LHCN-M2 (cell line): ENCODE results near the gene PJVK. TPM values are rescaled to one million over a fixed set of nuclear protein-coding genes. Genes with fewer than 3 reads are reported as not detected.
A peak's percentile ranks its signal among the peaks of the same experiment; 100 is the strongest.

Experiments
- DNase-seq: peaks from one replicate; pipeline ENCODE4 v3.0.0-alpha.2; 2012; ENCODE audit warnings: low read depth
- total RNA-seq: library from RNA; depleted of rRNA; stranded (reverse); fragments of >200 nt; gene quantifications from 2 replicates; pipeline ENCODE4 v1.2.3, GENCODE V29; 2014; rRNA removed

PJVK gene
- total RNA-seq, 1 experiment from 2014 or later: 1.1 TPM

DNA sequence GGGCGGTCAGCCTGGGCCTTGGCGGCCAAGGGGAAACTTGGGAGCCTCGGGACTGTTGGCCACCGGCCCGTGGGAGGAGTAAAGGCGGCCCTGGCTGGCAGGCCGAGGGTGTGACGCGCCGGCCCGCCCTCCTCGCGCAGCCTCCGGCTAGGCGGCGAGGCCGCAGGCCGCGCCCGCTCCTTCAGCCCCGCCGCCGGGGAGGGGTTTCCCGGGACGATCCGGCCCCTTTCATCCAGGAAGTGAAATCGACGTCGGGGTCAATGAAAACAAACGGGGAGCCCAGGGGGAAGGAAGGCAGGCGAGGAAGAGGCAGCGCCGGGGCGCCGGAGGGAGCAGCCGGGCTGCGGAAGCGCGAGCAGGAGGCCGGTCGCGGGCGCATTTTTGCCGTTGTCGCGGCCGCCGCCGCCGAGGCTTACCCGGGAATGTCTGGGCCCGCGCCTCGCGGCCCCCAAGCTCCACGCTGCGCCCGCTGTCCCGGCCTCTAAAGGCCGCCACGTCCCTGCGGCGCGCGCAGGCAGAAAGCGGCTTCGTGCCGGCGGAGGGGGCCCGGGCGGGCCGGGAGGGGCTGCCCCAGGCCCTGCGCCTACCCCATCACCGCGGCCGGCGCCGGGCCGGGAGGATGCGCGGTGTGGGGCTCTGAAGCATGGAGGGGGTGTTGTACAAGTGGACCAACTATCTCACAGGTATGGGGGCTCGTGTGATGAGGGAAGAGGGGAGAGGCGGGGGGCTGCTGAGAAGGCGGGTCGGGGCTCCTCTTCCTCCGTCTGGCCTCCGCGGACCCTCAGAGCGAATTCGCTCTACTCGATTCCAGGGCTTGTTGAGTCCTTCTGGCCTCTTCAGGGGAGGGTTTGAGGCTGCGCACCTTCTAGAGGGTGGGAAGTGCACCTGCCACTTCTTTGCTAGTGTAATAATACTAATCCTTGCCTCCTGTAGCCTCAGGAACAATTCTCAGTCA, 29.3 kb downstream of the PJVK start, which contains the start of gene PLEKHA3:
PLEKHA3 (plus strand) TSS at position 231 of the 955 bp plus-strand sequence; CDS start at position 644, 413 bp downstream.
- DNase-seq: peak; percentile 96

DNA sequence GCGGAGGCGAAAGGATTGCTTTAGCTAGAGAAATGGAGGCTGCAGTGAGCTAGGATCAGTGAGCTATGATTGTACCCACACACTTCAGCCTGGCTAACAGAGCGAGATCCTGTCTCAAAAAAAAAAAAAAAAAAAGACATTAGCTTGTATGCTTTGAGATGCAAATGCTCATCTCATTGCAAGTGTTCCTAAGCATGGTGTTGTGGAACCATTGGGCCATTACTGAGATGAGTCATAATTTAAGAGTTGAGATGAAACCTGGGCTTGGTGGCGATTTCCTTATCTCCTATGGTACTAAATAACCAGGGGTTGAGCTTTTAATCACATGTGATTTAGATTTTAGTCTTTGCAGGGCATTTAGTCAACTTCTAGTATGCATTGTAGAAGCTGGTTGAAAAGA, 31.3 kb downstream of the PJVK start:
- no peak for DNase-seq

DNA sequence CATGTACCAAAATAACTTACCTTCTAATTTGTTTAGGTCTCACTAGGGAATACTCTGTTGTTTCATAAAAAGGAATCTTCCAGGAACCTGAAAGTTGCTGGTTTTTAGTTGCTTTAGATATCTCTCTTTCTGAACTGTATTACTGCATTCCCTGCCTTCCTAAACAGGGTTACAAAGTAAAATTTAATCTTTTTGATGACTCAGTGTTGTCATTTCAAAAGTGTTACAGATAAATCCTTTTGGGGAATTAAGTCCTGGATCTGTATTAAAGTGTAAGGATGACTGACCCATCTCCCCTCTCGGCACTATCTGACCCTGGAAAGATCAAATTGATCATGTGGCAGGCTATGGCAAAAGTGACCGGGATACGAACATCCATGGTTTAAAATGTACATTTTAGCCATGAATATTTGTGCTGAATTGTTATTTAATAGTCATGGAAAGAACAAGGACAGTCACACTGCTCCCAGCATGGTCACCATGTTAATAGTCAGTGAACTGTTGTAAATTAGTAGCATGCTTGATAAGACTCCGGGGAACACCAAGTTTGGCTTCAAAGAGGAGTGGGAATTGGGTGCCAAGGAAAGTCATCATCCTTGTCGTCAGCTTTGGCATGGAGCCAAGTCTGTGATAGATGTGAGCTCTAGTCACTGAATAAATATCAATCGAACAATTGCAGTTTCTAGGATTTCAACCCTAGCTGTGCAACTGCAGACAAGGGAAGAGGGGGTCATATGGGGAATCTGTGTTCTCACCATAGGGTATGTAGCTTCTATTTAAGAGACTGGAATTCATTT, 33.3 kb downstream of the PJVK start:
- peak; percentile 46 for DNase-seq

DNA sequence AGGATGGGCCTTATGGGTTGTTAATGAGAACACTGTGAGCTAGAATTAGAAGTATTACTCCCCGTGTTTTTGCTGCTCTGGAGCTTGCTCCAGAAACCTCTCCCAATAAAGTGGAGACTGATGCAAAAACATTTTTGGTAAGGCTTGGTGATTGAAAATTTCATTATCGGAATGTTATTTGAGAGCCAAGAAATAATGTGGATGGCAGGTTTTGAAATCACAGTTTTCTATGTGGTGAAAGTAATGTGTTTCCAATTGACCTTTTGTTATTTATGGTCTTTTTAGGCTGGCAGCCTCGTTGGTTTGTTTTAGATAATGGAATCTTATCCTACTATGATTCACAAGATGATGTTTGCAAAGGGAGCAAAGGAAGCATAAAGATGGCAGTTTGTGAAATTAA, 34.2 kb downstream of the PJVK start:
- DNase-seq: no peak

DNA sequence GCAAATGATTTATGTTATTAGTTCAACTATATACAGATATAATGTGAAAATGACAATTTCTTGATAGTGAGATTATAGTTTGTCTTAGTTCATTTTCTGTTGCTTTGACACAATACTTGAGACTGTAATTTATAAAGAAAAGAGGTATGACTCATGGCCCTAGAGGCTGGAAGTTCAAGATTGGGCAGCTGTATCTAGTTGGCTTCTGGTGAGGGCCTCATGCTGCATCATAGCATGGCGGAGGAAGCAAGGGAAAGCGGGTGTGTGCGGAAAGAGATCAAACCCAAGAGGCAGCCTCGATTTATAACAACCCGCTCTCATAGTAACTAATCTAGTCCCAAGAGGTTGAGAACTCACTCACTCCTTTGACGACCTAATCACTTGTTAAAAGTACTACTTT, 40.4 kb downstream of the PJVK start:
- DNase-seq: no peak

DNA sequence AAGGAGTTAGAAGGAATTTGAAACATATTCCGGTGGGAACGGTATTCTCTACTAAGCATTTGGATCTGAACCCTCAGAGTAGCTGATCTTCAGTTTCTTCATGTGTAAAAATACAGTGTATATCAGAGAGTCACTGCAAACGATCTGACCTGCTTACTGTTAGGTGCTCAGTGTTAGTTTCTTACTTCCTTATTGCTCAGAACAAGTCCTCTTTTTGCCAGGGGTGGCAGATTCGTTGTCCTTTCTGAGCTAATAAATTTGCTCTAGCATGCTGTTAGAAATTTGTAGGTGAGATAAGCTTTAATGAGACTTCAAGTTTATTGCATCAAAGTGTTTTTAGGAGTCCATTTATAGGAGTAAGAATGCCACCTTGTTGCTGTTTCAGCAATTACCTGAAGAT, 44.9 kb downstream of the PJVK start:
- DNase-seq: no peak

DNA sequence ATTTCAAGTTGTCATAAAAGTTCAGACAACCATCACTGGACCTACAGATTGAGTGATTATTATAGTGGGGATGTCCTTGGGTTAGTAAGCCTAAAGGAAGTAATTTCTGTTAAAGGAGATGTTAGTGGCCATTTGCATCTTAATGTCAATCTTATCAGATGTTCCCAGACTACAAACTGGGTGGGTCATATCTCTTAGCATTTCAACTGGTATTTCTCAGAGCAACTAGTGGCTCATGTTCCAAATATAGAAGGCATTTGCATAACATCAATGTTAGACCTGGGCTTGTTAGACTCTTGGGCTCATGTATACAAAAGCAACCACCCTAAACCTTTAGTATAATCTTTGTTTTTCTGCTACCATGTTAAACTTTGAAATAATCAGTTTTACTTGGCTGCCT, 47.0 kb downstream of the PJVK start:
- no peak for DNase-seq

DNA sequence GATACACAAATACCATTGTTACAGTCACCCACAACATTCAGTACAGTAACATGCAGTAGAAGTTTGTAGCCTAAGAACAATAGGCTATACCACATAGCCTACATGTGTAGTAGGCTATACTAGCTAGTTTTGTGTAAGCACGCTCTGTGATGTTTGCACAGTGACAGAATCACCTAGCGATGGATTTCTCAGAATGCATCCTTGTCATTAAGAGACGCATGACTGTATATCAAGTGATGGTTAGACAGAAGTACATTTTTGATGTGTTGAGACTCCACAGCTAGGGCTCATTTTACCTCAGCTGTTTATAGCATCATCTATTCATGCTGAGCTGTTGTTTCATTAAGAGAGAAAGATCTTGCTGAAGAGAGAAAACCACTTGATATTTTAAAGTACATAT, 48.5 kb downstream of the PJVK start:
- no peak for DNase-seq

DNA sequence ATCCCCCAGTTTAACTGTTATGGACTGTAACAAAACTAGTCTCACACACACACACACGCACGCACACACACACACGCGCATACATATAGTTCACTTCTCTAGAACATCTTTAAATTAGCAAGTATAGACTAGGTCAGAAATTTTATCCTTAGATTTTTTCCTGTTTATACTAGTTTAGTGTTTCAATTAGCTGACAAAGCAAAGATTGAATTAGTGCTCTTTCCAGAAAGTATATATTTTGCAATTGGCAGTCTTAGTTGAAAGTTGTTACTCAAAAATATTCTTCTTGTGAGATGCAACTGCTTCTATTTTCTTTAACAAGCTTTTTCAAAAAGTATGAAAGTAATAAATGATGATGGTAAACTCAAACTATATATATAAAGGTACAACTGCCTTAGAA, 51.6 kb downstream of the PJVK start:
- no peak for DNase-seq

DNA sequence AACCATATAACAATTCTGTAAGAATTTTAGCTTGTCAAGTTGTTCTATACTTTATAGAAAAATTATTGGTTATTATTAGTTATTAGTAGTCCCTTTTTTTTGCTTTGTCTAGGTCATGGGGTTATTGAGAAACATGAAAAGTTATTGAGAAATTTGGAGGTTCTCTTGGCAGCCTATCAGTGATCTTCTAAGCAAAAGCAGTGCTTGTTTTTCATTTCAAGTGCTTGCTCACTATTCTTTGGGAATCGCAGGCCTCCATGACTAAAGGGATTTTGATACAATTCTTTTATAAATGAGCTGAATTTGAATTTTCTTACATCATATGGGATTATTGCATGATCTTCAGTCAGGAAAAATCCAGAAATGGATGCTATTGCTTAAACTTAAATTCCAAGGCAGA, 54.9 kb downstream of the PJVK start:
- no peak for DNase-seq

DNA sequence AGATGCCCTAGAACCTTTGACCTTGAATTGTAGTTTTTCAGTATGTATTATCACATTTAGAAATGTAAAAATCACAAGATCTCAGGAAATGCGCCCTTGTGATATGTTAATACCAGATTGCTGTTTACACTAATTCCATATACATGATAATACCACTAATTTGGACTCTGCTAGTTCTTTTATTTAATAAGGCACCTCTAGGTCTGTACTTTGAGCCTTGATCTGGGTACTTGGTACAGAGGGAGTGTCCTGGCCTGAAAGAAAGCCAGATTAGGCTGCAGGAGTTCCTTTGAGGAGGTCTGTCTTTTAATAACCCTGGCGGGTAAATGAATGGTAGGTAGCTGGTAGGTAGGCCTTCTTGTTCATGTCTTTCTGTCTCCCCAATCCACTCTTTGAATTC, 55.3 kb downstream of the PJVK start:
- no peak for DNase-seq

DNA sequence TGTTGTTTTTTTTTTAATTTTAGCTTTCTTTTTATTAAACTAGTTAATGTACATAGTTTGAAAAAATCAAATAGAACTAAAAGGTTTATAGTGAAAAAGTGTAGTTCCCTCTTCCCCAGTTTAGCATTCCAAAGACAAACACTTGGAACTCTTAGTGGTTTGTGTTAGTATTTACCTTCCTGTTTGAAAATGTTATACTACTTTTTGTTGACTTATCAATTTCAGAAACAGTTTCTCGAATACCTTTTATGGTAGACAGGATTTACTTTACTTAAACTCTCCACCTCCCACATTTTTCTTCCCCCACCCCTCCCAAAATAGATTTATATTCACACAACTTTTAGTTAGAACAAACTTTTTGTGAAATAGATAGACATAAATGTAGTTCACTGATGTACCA, 55.8 kb downstream of the PJVK start:
- DNase-seq: no peak

DNA sequence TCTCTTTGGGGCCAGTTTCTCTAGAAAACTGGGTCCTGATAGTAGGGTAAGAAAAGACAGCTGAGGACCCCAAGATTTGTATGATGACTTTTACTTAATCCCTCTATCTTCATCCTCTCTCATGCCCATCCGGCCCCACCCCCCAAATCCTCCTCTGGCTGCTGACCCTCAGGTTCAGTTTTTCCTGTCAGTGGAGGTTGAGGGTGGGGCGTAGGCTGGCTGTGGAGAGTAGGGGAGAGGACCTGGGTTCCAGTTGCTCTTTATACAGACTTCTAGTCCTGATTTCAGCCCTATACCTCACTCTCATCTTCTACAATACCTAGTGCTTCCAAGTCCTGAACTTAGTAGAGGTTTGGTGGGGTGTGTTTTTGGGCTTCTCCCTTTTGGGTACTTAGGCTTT, 57.5 kb downstream of the PJVK start:
- DNase-seq: no peak

DNA sequence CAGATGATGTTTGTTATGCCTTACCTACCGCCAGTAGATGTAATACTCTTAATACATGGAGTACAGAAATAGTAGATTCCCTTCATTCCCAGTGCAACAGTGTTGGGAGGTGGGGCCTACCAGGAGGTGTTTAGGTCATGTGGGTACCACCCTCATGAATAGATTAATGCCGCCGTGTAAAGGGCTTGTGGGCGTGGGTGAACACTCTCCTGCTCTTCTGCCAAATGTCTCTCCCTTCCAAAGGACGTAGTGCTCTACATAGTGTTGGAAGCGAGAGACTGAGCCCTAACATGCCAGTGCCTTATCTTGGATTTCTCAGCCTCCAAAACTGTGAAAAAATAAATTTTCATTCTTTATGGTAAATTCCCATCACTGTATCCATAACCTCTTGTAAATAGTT, 59.2 kb downstream of the PJVK start:
- no peak for DNase-seq

Other genes starting within 250 kb of the PJVK start
- 79.6 and 95.5 TPM in 2 replicates for gene PRKRA, start 203 bp upstream of the PJVK start, total RNA-seq
- gene FKBP7, start 27.2 kb downstream of the PJVK start, total RNA-seq: 51.2 and 51.6 TPM in 2 replicates
- gene PLEKHA3, start 29.1 kb downstream of the PJVK start, total RNA-seq: 14.1 and 14.9 TPM in 2 replicates